OCI-LY7 (cell line): Measurements from ENCODE around the gene TBCEL.

ENCODE experiments used
- EZH2phosphoT487 ChIP-seq: fragments of 200-600 bp; sonication (generic); IDR thresholded peaks from 2 replicates; pipeline ENCODE4 v1.6.1; 2018; ENCODE audit warnings: low read depth, borderline replicate concordance, mild to moderate bottlenecking, mixed run types, antibody characterized with exemption, low read length, moderate library complexity, mixed read lengths
- TF ChIP-seq, protein P1 (sequence below): fragments of 200-600 bp; sonication (generic); conservative IDR thresholded peaks from 2 replicates; pipeline ENCODE4 v1.5.1; 2014; ENCODE audit warnings: mild to moderate bottlenecking, antibody characterized with exemption, low read length, moderate library complexity, mixed read lengths

GRCh38 chr11:121042296-121042695, 18.4 kb downstream of the TBCEL start:
- TF ChIP-seq, protein P1, sequence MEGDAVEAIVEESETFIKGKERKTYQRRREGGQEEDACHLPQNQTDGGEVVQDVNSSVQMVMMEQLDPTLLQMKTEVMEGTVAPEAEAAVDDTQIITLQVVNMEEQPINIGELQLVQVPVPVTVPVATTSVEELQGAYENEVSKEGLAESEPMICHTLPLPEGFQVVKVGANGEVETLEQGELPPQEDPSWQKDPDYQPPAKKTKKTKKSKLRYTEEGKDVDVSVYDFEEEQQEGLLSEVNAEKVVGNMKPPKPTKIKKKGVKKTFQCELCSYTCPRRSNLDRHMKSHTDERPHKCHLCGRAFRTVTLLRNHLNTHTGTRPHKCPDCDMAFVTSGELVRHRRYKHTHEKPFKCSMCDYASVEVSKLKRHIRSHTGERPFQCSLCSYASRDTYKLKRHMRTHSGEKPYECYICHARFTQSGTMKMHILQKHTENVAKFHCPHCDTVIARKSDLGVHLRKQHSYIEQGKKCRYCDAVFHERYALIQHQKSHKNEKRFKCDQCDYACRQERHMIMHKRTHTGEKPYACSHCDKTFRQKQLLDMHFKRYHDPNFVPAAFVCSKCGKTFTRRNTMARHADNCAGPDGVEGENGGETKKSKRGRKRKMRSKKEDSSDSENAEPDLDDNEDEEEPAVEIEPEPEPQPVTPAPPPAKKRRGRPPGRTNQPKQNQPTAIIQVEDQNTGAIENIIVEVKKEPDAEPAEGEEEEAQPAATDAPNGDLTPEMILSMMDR: no peak
- no peak for TF ChIP-seq EZH2phosphoT487
